Fibroblast of skin of left quadriceps (primary cell): Measurements from ENCODE around the gene NRDC.

Source experiments
- DNase-seq, 2 experiments: peaks; one replicate each; pipeline ENCODE4 v3.0.0-alpha.2; 2013; ENCODE audit warnings: low read depth in 2 of 2

The NRDC gene

GRCh38 chr1:51761351-51761750 is 117.2 kb downstream of the NRDC start:
- no peak for DNase-seq

- DNase-seq, result no peak
Observed at GRCh38 chr1:51760872-51761271, 117.7 kb downstream of the NRDC start.

GRCh38 chr1:51758310-51758709 is 120.2 kb downstream of the NRDC start:
- no peak for DNase-seq

GRCh38 chr1:51756290-51756689 is 122.2 kb downstream of the NRDC start:
- DNase-seq, result no peak

GRCh38 chr1:51755437-51755836 is 123.1 kb downstream of the NRDC start:
- no peak for DNase-seq

- no peak for DNase-seq
Observed at GRCh38 chr1:51754666-51755065, 123.9 kb downstream of the NRDC start.

- DNase-seq, result no peak
Observed at GRCh38 chr1:51753969-51754368, 124.6 kb downstream of the NRDC start.

- DNase-seq, result no peak
Observed at GRCh38 chr1:51752073-51752948, 126.2 kb downstream of the NRDC start.

GRCh38 chr1:51750729-51751128 is 127.8 kb downstream of the NRDC start:
- DNase-seq, result no peak

GRCh38 chr1:51750218-51750617 is 128.3 kb downstream of the NRDC start:
- no peak for DNase-seq

GRCh38 chr1:51749151-51749550 is 129.4 kb downstream of the NRDC start:
- DNase-seq, result no peak

- DNase-seq, result no peak
Observed at GRCh38 chr1:51745304-51745570, 133.3 kb downstream of the NRDC start.

GRCh38 chr1:51744506-51745303 is 133.8 kb downstream of the NRDC start:
- DNase-seq, result no peak

- no peak for DNase-seq
Observed at GRCh38 chr1:51741121-51741681, 137.3 kb downstream of the NRDC start.

GRCh38 chr1:51740652-51741051 is 137.9 kb downstream of the NRDC start:
- no peak for DNase-seq
